Measurements from ENCODE around the gene ACADM. TPM values are rescaled to one million over a fixed set of nuclear protein-coding genes. Genes with fewer than 3 reads are reported as not detected.

ACADM gene
- polyA plus RNA-seq, 3 donors: 7.1 to 32.1 (median 31.3) TPM

GRCh38 chr1:75789988-75790387 is 65.5 kb downstream of the ACADM start:
- peaks cover 77% of the 10 kb centered on the region for H4K20me1 ChIP-seq (ENCODE audit: insufficient read depth, low read length)
- no peaks in the 10 kb centered on the region for H3K27me3 ChIP-seq (ENCODE audit: control insufficient read depth in 2 of 2, insufficient read depth in 2 of 2, low read length in 2 of 2)
- no peaks in the 10 kb centered on the region for H3K27me3 Mint-ChIP-seq (ENCODE audit: low read depth in 3 of 3)
- H2AFZ ChIP-seq (ENCODE audit: insufficient read depth, low read depth, low read length, poor library complexity, severe bottlenecking): no peak overlapping the region
- peak overlapping the region in 1 of 2 donors; percentile 55 for H3K27ac ChIP-seq (ENCODE audit: low read depth in 1 of 2, low read length in 2 of 2)
- H3K9me3 Mint-ChIP-seq: peaks cover 0 to 2% (median 0%) of the 10 kb centered on the region in 7 donors
- no peak overlapping the region for H3K4me3 Mint-ChIP-seq
- peaks cover 51% of the 10 kb centered on the region for H3K4me1 Mint-ChIP-seq
- no peak for TF ChIP-seq CTCF (IDR thresholded peaks at IDR 0.05)
- no peaks in the 10 kb centered on the region for H3K9me3 ChIP-seq (replicated peaks in 1 of 2; ENCODE audit: control insufficient read depth in 1 of 2, insufficient read depth in 1 of 2, low read length in 2 of 2)
- H3K9ac ChIP-seq (ENCODE audit: insufficient read depth, low read length, poor library complexity, severe bottlenecking): peak overlapping the region; percentile 12
- peaks cover 37 to 51% of the 10 kb centered on the region in 2 donors for H3K4me1 ChIP-seq (ENCODE audit: control insufficient read depth in 1 of 2, insufficient read depth in 2 of 2, low read length in 2 of 2)
- H3K79me2 ChIP-seq (ENCODE audit: insufficient read depth, low read length): peaks cover 67% of the 10 kb centered on the region
- peaks cover 59 to 71% of the 10 kb centered on the region in 2 donors for H3K36me3 ChIP-seq (replicated peaks in 1 of 2; ENCODE audit: control insufficient read depth in 1 of 2, insufficient read depth in 2 of 2, low read length in 2 of 2)
- H3K4me2 ChIP-seq (replicated peaks; ENCODE audit: extremely low read depth, low read length, poor library complexity, severe bottlenecking): no peak overlapping the region
- intact Hi-C loops (cut with micrococcal nuclease): loop anchor here (5.0 kb wide), 1 partner anchor 68 kb away; the partner anchor contains the start of gene ACADM (in 2 of the 2)
- H3K4me3 ChIP-seq (replicated peaks in 1 of 3; ENCODE audit: low read depth in 2 of 3, low read length in 3 of 3): peak overlapping the region in 1 of 3 experiments; percentile 2
- H3K36me3 Mint-ChIP-seq: peaks cover 59 to 66% of the 10 kb centered on the region in 2 donors
- no peak for DNase-seq
- peak overlapping the region in 2 of 7 donors; percentile 46 to 75 for H3K27ac Mint-ChIP-seq

GRCh38 chr1:75791022-75791421 is 66.5 kb downstream of the ACADM start:
- no peak for TF ChIP-seq CTCF (IDR thresholded peaks at IDR 0.05)
- DNase-seq: no peak
- Histone ChIP-seq H3K4me2 (replicated peaks; ENCODE audit: extremely low read depth, low read length, poor library complexity, severe bottlenecking) (no peak overlapping the region), H3K9me3 (replicated peaks in 1 of 2; ENCODE audit: control insufficient read depth in 1 of 2, insufficient read depth in 1 of 2, low read length in 2 of 2) (no peaks in the 10 kb centered on the region), H3K36me3 (replicated peaks in 1 of 2; ENCODE audit: control insufficient read depth in 1 of 2, insufficient read depth in 2 of 2, low read length in 2 of 2) (peaks cover 69 to 81% of the 10 kb centered on the region in 2 donors), H4K20me1 (ENCODE audit: insufficient read depth, low read length) (peaks cover 88% of the 10 kb centered on the region), H3K4me1 (ENCODE audit: control insufficient read depth in 1 of 2, insufficient read depth in 2 of 2, low read length in 2 of 2) (peaks cover 29 to 42% of the 10 kb centered on the region in 2 donors), H3K9ac (ENCODE audit: insufficient read depth, low read length, poor library complexity, severe bottlenecking) (no peak overlapping the region), H3K27ac (ENCODE audit: low read depth in 1 of 2, low read length in 2 of 2) (peak overlapping the region in 1 of 2 donors; percentile 55), H2AFZ (ENCODE audit: insufficient read depth, low read depth, low read length, poor library complexity, severe bottlenecking) (no peak overlapping the region), H3K27me3 (ENCODE audit: control insufficient read depth in 2 of 2, insufficient read depth in 2 of 2, low read length in 2 of 2) (no peaks in the 10 kb centered on the region), H3K4me3 (replicated peaks in 1 of 3; ENCODE audit: low read depth in 2 of 3, low read length in 3 of 3) (no peak overlapping the region), H3K79me2 (ENCODE audit: insufficient read depth, low read length) (peaks cover 67% of the 10 kb centered on the region)
- H3K4me1 Mint-ChIP-seq: peaks cover 44% of the 10 kb centered on the region
- no peak overlapping the region for H3K4me3 Mint-ChIP-seq
- H3K9me3 Mint-ChIP-seq: peaks cover 0 to 2% (median 0%) of the 10 kb centered on the region in 7 donors
- H3K27me3 Mint-ChIP-seq (ENCODE audit: low read depth in 3 of 3): no peaks in the 10 kb centered on the region
- H3K36me3 Mint-ChIP-seq: peaks cover 64 to 76% of the 10 kb centered on the region in 2 donors
- H3K27ac Mint-ChIP-seq: peak overlapping the region in 4 of 7 donors; percentile 19 to 65 (median 43)
- WGBS (ENCODE audit: insufficient coverage): 40% methylated on average over 1 of the region's 1 CpG
- intact Hi-C loops (cut with micrococcal nuclease): no loop called here

All from CD14-positive monocyte (primary cell).